ENCODE results near the gene ZNF662.

The ZNF662 gene

DNA sequence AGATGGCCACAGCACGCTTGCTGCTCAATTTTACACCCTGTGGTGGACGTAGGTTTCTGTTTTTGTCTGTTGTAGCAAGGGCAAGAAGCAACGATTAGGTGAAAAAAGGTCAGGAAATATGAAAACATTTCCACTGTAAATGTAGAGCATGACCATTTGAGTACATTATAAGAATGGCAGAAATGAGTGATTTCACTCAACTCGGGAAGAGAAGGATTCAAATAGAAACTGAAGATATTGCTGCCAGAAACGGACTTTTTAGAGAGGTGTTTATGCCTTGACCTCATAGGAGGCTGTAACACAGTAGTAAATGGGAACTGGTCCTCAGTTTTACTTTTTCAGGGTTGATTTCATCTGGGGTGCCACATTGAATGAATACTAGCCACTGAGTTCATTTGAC lies 40.1 kb downstream of the ZNF662 start:
- DNase-seq = no peak

DNA sequence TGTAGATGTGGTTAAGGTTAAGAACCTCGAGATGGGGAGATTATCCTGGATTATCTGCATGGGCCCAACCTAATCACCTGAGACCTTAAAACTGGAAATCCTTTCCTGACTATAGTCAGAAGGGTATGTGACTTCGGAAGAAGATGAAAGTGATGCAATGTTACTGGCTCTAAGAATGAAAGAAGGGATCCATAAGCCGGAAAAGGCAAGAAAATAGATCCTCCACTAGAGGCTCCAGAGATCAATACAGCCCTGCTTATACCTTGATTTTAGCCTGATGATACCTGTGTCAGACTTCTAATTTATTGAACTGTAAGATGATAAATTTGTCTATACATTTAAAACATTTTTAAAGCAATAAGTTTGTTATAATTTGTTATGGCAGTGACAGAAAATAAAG lies 51.6 kb downstream of the ZNF662 start:
- no peak for DNase-seq

DNA sequence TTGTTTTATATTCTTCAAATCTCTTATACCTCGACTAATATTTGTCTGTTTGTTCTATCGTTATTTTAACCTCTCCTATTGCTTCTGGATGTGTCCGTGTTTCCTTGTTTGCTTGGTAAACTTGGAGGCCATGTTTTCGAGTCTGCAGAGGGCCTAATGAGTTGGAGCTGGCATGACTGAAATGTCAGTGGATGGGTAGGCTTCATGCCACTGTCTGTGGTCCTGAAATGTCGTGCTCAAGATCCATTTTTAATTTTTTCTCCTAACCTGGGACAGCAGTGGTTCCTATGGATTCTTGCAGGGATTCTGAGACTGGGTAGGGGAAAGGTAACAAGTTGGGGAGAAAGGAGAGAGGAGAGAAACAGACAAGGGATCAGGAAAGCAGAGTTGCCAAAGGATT lies 54.3 kb downstream of the ZNF662 start:
- DNase-seq = no peak

DNA sequence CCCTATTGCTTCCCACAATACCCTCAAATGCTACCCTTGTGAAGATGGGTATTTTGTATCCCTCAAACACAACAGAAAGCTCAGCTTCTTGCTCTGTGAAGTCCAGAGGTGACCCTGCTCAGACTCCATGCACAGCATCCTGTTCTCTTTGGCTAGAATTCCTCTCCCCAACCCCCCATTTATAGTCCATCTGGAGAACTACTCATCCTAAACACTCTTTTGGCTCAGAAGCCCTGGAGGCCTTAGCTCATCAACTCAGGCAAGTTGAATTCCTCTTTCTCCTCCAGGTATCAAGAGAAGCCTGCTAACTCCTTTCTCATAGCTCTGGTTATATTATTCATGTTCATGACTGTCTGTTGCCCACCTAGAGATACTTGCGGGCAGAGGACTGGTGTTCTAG lies 54.8 kb downstream of the ZNF662 start:
- DNase-seq = no peak

DNA sequence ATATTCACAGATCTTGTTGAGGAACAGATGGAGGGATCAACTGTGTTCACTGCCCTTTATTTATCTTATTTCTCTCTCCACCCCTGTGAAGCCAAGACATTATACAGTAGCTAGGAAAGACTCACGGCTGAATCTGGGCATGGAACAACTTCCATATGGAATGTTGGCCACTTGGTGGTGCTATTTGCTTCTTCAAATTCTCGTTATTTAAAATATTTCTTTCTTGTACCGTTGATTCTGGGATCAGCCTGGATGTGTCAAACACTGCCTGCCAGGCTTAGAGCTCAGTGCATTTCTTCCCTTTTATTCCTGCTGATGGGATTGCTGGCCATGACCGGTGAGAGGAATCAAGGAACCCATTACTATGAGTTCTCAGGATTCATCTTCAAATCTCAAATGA lies 55.7 kb downstream of the ZNF662 start:
- no peak for DNase-seq

DNA sequence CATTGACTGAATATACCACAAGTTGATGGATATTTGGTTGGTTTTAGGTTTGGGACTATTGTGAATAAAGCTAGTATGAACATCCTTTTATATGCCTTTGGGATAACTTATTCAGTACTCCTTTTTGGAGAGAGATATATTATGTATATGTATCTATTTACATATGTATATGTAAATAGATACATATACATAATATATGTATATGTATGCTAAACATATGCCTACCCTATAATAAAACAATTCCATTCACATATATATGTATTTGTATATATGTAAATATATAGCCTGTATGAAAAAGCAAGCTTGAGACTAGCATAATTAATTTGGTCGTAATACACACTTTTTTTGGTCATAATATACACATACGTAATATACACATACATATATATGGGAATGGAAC lies 57.3 kb downstream of the ZNF662 start:
- no peak for DNase-seq

DNA sequence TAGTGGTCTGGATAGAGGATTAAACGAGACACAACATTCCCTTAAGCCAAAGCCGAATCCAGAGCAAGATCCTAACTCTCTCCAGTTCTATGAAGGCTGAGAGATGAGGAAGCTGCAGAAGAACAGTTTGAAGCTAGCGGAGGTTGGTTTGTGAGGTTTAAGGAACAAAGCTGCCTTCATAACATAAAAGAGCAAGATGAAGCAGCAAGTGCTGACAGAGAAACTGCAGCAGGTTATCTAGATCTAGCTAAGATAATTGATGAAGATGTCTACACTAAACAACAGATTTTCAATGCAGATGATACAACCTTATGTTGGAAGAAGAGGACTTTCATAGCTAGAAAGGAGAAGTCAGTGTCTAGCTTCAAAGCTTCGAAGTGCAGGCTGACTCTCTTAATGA lies 58.3 kb downstream of the ZNF662 start:
- DNase-seq = no peak
